ENCODE results near the gene ADPRM. TPM values are rescaled to one million over a fixed set of nuclear protein-coding genes. Genes with fewer than 3 reads are reported as not detected.

ADPRM gene
- total and polyA plus RNA-seq, 7 donors: 7.4 to 16.6 (median 11.4) TPM

GRCh38 chr17:10651927-10652326 lies 45.5 kb upstream of the ADPRM start:
- Histone ChIP-seq H3K4me3 (no peak overlapping the region), H3K9me3 (no peaks in the 10 kb centered on the region), H3K27me3 (no peaks in the 10 kb centered on the region), H3K27ac (no peak overlapping the region), H3K36me3 (peaks cover 0 to 3% (median 0%) of the 10 kb centered on the region in 4 donors), H3K4me1 (no peaks in the 10 kb centered on the region)
- no peak for DNase-seq
- WGBS, 2 donors: 70 to 85% methylated on average over 9 of the region's 9 CpGs
- intact Hi-C loops (cut with DNase I): no loop called here
- TF ChIP-seq CTCF (IDR thresholded peaks at IDR 0.05) (no peak), EP300 (IDR thresholded peaks at IDR 0.05) (no peak), POLR2A (IDR thresholded peaks at IDR 0.05) (no peak), POLR2AphosphoS5 (IDR thresholded peaks at IDR 0.05) (no peak)

- DNase-seq: no peak
- Histone ChIP-seq H3K4me1 (no peaks in the 10 kb centered on the region), H3K9me3 (no peaks in the 10 kb centered on the region), H3K4me3 (no peak overlapping the region), H3K27ac (no peak overlapping the region), H3K27me3 (no peaks in the 10 kb centered on the region), H3K36me3 (peaks cover 0 to 3% (median 0%) of the 10 kb centered on the region in 4 donors)
- WGBS, 2 donors: 51 to 83% methylated on average over 11 of the region's 11 CpGs
- TF ChIP-seq POLR2A (IDR thresholded peaks at IDR 0.05) (no peak), CTCF (IDR thresholded peaks at IDR 0.05) (no peak), EP300 (IDR thresholded peaks at IDR 0.05) (no peak), POLR2AphosphoS5 (IDR thresholded peaks at IDR 0.05) (no peak)
- intact Hi-C loops (cut with DNase I): no loop called here
These were observed 44.3 kb upstream of the ADPRM start for GRCh38 chr17:10652984-10653659.

- Histone ChIP-seq H3K27ac (no peak overlapping the region), H3K9me3 (no peaks in the 10 kb centered on the region), H3K4me1 (no peaks in the 10 kb centered on the region), H3K36me3 (peaks cover 0 to 3% (median 0%) of the 10 kb centered on the region in 4 donors), H3K4me3 (no peak overlapping the region), H3K27me3 (no peaks in the 10 kb centered on the region)
- no peak for TF ChIP-seq POLR2AphosphoS5 (IDR thresholded peaks at IDR 0.05)
- no peak for TF ChIP-seq POLR2A (IDR thresholded peaks at IDR 0.05)
- TF ChIP-seq CTCF (IDR thresholded peaks at IDR 0.05): no peak
- TF ChIP-seq EP300 (IDR thresholded peaks at IDR 0.05): no peak
- intact Hi-C loops (cut with DNase I): no loop called here
- 72 to 82% methylated on average over 5 of the region's 5 CpGs for WGBS, 2 donors
- DNase-seq: no peak
These were observed 43.4 kb upstream of the ADPRM start for GRCh38 chr17:10653987-10654386.

- 84 to 88% methylated on average over 15 of the region's 15 CpGs for WGBS, 2 donors
- DNase-seq: no peak
- Histone ChIP-seq H3K27me3 (no peaks in the 10 kb centered on the region), H3K4me3 (no peak within 1 kb of the TSS), H3K4me1 (no peaks in the 10 kb centered on the region), H3K36me3 (peaks cover 0 to 7% (median 0%) of the 10 kb centered on the region in 4 donors), H3K9me3 (no peaks in the 10 kb centered on the region), H3K27ac (no peak within 1 kb of the TSS)
- TF ChIP-seq CTCF (IDR thresholded peaks at IDR 0.05): no peak
- intact Hi-C loops (cut with DNase I): no loop called here
These were observed 40.2 kb upstream of the ADPRM start, which contains the start of gene MYH3 for GRCh38 chr17:10657148-10657547. Gene MYH3, minus strand, starts transcription at chr17:10657309. Its CDS starts 2,245 bp downstream, at chr17:10655064.

GRCh38 chr17:10657879-10658278 lies 39.5 kb upstream of the ADPRM start:
- intact Hi-C loops (cut with DNase I): no loop called here
- Histone ChIP-seq H3K9me3 (no peaks in the 10 kb centered on the region), H3K36me3 (peaks cover 0 to 7% (median 0%) of the 10 kb centered on the region in 4 donors), H3K27me3 (no peaks in the 10 kb centered on the region), H3K4me1 (no peaks in the 10 kb centered on the region), H3K27ac (no peak overlapping the region), H3K4me3 (no peak overlapping the region)
- 88 to 89% methylated on average over 10 of the region's 10 CpGs for WGBS, 2 donors
- no peak for DNase-seq
- TF ChIP-seq POLR2AphosphoS5 (IDR thresholded peaks at IDR 0.05): no peak
- no peak for TF ChIP-seq EP300 (IDR thresholded peaks at IDR 0.05)

Data from sigmoid colon (tissue), 7 donors.